H9 (cell line): Measurements from ENCODE around the gene KMT2C. TPM values are rescaled to one million over a fixed set of nuclear protein-coding genes. Genes with fewer than 3 reads are reported as not detected.

Source experiments
- DNase-seq: peaks from one replicate; pipeline ENCODE4 v3.0.0-alpha.2; 2017
- H2AFZ ChIP-seq: one replicate; pipeline ENCODE4 v1.6.1; 2013; ENCODE audit warnings: mild to moderate bottlenecking, low read length, control low read depth, moderate library complexity
- H2AK5ac ChIP-seq: 2 replicates; pipeline ENCODE4 v1.6.1; 2013; ENCODE audit warnings: low read length, control low read depth, mixed read lengths; ENCODE audit not compliant: insufficient read length
- H2BK120ac ChIP-seq: one replicate; pipeline ENCODE4 v1.6.1; 2013; ENCODE audit warnings: low read depth, mild to moderate bottlenecking, low read length, control low read depth, inconsistent platforms; ENCODE audit not compliant: poor library complexity, severe bottlenecking
- H2BK12ac ChIP-seq: 2 replicates; pipeline ENCODE4 v1.6.1; 2013; ENCODE audit warnings: low read length, control low read depth, mixed read lengths, low read depth; ENCODE audit not compliant: insufficient read length
- H2BK15ac ChIP-seq: 2 replicates; pipeline ENCODE4 v1.6.1; 2013; ENCODE audit warnings: low read depth, low read length, control low read depth
- H2BK20ac ChIP-seq: one replicate; pipeline ENCODE4 v1.6.1; 2013; ENCODE audit warnings: low read depth, mild to moderate bottlenecking, low read length, control low read depth, inconsistent platforms; ENCODE audit not compliant: poor library complexity, severe bottlenecking
- H2BK5ac ChIP-seq: 2 replicates; pipeline ENCODE4 v1.6.1; 2013; ENCODE audit warnings: low read length, control low read depth, mixed read lengths; ENCODE audit not compliant: insufficient read length
- H3K14ac ChIP-seq: 2 replicates; pipeline ENCODE4 v1.6.1; 2013; ENCODE audit warnings: low read length, control low read depth; ENCODE audit not compliant: insufficient read depth
- H3K18ac ChIP-seq: 2 replicates; pipeline ENCODE4 v1.6.1; 2013; ENCODE audit warnings: low read depth, mild to moderate bottlenecking, mixed read lengths, low read length, control low read depth; ENCODE audit not compliant: insufficient read length
- H3K23ac ChIP-seq: 2 replicates; pipeline ENCODE4 v1.6.1; 2013; ENCODE audit warnings: low read length, control low read depth, mixed read lengths, low read depth; ENCODE audit not compliant: insufficient read length
- H3K23me2 ChIP-seq: 2 replicates; pipeline ENCODE4 v1.6.1; 2013; ENCODE audit warnings: low read depth, mild to moderate bottlenecking, mixed read lengths, low read length, control low read depth; ENCODE audit not compliant: insufficient read length, poor library complexity, severe bottlenecking
- H3K27ac ChIP-seq: 2 replicates; pipeline ENCODE4 v1.5.1; 2013; ENCODE audit warnings: low read length, control low read depth, mixed read lengths, low read depth; ENCODE audit not compliant: insufficient read length
- H3K27me3 ChIP-seq: 2 replicates; pipeline ENCODE4 v1.6.1; 2013; ENCODE audit warnings: low read length, control low read depth, inconsistent platforms; ENCODE audit not compliant: insufficient read depth
- H3K4ac ChIP-seq: 2 replicates; pipeline ENCODE4 v1.6.1; 2013; ENCODE audit warnings: low read depth, mild to moderate bottlenecking, control low read depth, inconsistent platforms, low read length, moderate library complexity
- H3K4me1 ChIP-seq: 2 replicates; pipeline ENCODE4 v1.6.1; 2013; ENCODE audit warnings: low read length, control low read depth, inconsistent platforms; ENCODE audit not compliant: insufficient read depth
- H3K4me2 ChIP-seq: 2 replicates; pipeline ENCODE4 v1.6.1; 2013; ENCODE audit warnings: low read length, control low read depth, mixed read lengths; ENCODE audit not compliant: insufficient read length, insufficient read depth
- H3K56ac ChIP-seq: 2 replicates; pipeline ENCODE4 v1.6.1; 2013; ENCODE audit warnings: low read depth, mild to moderate bottlenecking, mixed read lengths, low read length, control low read depth; ENCODE audit not compliant: insufficient read length
- H3K79me1 ChIP-seq: 2 replicates; pipeline ENCODE4 v1.6.1; 2013; ENCODE audit warnings: low read depth, mild to moderate bottlenecking, moderate library complexity, low read length, control low read depth, inconsistent platforms; ENCODE audit not compliant: insufficient read depth, poor library complexity, severe bottlenecking
- H3K79me2 ChIP-seq: 2 replicates; pipeline ENCODE4 v1.6.1; 2013; ENCODE audit warnings: low read length, control low read depth, inconsistent platforms; ENCODE audit not compliant: insufficient read depth
- H3K9ac ChIP-seq: 2 replicates; pipeline ENCODE4 v1.6.1; 2013; ENCODE audit warnings: low read length, control low read depth, mixed read lengths; ENCODE audit not compliant: insufficient read length; ENCODE audit errors: extremely low read depth
- H3K9me3 ChIP-seq: one replicate; pipeline ENCODE4 v1.6.1; 2013; ENCODE audit warnings: low read depth, low read length, inconsistent platforms; ENCODE audit not compliant: control insufficient read depth
- H3T11ph ChIP-seq: one replicate; pipeline ENCODE4 v1.6.1; 2013; ENCODE audit warnings: mild to moderate bottlenecking, low read length, control low read depth, inconsistent platforms
- H4K20me1 ChIP-seq: one replicate; pipeline ENCODE4 v1.6.1; 2013; ENCODE audit not compliant: control insufficient read depth, insufficient read length, insufficient read depth
- H4K5ac ChIP-seq: 2 replicates; pipeline ENCODE4 v1.6.1; 2013; ENCODE audit warnings: low read depth, mild to moderate bottlenecking, mixed read lengths, low read length, control low read depth; ENCODE audit not compliant: insufficient read length
- H4K8ac ChIP-seq: replicated peaks from 2 replicates; pipeline ENCODE4 v1.6.1; 2013; ENCODE audit warnings: low read length, control low read depth, mixed read lengths, low read depth; ENCODE audit not compliant: insufficient read length
- H4K91ac ChIP-seq: 2 replicates; pipeline ENCODE4 v1.6.1; 2013; ENCODE audit warnings: low read depth, mild to moderate bottlenecking, moderate library complexity, mixed read lengths, low read length, control low read depth; ENCODE audit not compliant: insufficient read length
- H3K27ac Mint-ChIP-seq, 3 experiments: 2 replicates in 2 of 3; 3 replicates in 1 of 3; pipeline ENCODE4 v1.8.0; 2020 to 2021; ENCODE audit warnings: mixed read lengths in 3 of 3, mild to moderate bottlenecking in 1 of 3, moderate library complexity in 1 of 3
- H3K27me3 Mint-ChIP-seq: 2 replicates; pipeline ENCODE4 v1.8.0; 2021; ENCODE audit warnings: low read depth, mild to moderate bottlenecking, moderate library complexity, mixed read lengths
- H3K36me3 Mint-ChIP-seq, 3 experiments: 2 replicates in 2 of 3; 3 replicates in 1 of 3; pipeline ENCODE4 v1.8.0; 2020 to 2021; ENCODE audit warnings: low read depth in 3 of 3, mixed read lengths in 3 of 3; ENCODE audit not compliant: insufficient read depth in 1 of 3
- H3K4me1 Mint-ChIP-seq, 2 experiments: 2 replicates each; pipeline ENCODE4 v1.8.0; 2020; ENCODE audit warnings: mixed read lengths in 2 of 2
- H3K4me3 Mint-ChIP-seq, 2 experiments: 2 replicates in 1 of 2; 3 replicates in 1 of 2; pipeline ENCODE4 v1.8.0; 2020 to 2021; ENCODE audit warnings: mild to moderate bottlenecking in 2 of 2, mixed read lengths in 2 of 2, moderate library complexity in 1 of 2
- H3K9me3 Mint-ChIP-seq, 2 experiments: 2 replicates in 1 of 2; 3 replicates in 1 of 2; pipeline ENCODE4 v1.8.0; 2020; ENCODE audit warnings: mild to moderate bottlenecking in 2 of 2, mixed read lengths in 2 of 2, moderate library complexity in 1 of 2
- CTCF ChIP-seq: fragments of 200-600 bp; sonication (generic); conservative IDR thresholded peaks from 3 replicates; pipeline ENCODE4 v1.8.0; 2021; ENCODE audit warnings: antibody characterized with exemption, mild to moderate bottlenecking
- total RNA-seq: library from RNA; stranded (reverse); gene quantifications from 2 replicates; pipeline ENCODE4 v1.2.1, GENCODE V29; 2021

KMT2C gene
- total RNA-seq, 1 experiment from 2014 or later, result 32.2 TPM

- no peak overlapping the region for H2AK5ac ChIP-seq
- no peak overlapping the region for H3K4ac ChIP-seq
- H3K9ac ChIP-seq, result no peak overlapping the region
- H2BK12ac ChIP-seq, result no peak overlapping the region
- H3K23me2 ChIP-seq, result no peaks in the 10 kb centered on the region
- no peaks in the 10 kb centered on the region for H3K4me1 ChIP-seq
- no peak overlapping the region for H3K27ac Mint-ChIP-seq
- H3K56ac ChIP-seq, result no peak overlapping the region
- no peak for TF ChIP-seq CTCF
- no peaks in the 10 kb centered on the region for H4K20me1 ChIP-seq
- no peak overlapping the region for H2BK5ac ChIP-seq
- no peak overlapping the region for H2AFZ ChIP-seq
- no peak overlapping the region for H3K4me3 Mint-ChIP-seq
- H2BK15ac ChIP-seq, result no peak overlapping the region
- H3K27me3 Mint-ChIP-seq, result no peaks in the 10 kb centered on the region
- no peaks in the 10 kb centered on the region for H3K4me1 Mint-ChIP-seq
- H2BK120ac ChIP-seq, result no peak overlapping the region
- no peak overlapping the region for H4K8ac ChIP-seq
- peaks cover 8 to 28% (median 27%) of the 10 kb centered on the region in 3 experiments for H3K36me3 Mint-ChIP-seq
- H3K14ac ChIP-seq, result no peak overlapping the region
- no peaks in the 10 kb centered on the region for H3K9me3 Mint-ChIP-seq
- no peak overlapping the region for H3K4me2 ChIP-seq
- no peaks in the 10 kb centered on the region for H3K79me1 ChIP-seq
- no peak overlapping the region for H3K18ac ChIP-seq
- H3T11ph ChIP-seq, result no peak overlapping the region
- H3K79me2 ChIP-seq, result no peaks in the 10 kb centered on the region
- H4K5ac ChIP-seq, result no peak overlapping the region
- no peak for DNase-seq
- H3K23ac ChIP-seq, result no peak overlapping the region
- H2BK20ac ChIP-seq, result no peak overlapping the region
- H3K27me3 ChIP-seq, result no peaks in the 10 kb centered on the region
- no peaks in the 10 kb centered on the region for H3K9me3 ChIP-seq
- no peak overlapping the region for H4K91ac ChIP-seq
- no peak overlapping the region for H3K27ac ChIP-seq
Observed at GRCh38 chr7:152112829-152113228, 323.0 kb downstream of the KMT2C start.
